ENCODE measurements around the gene SIGLEC5. TPM values are rescaled to one million over a fixed set of nuclear protein-coding genes. Genes with fewer than 3 reads are reported as not detected.

The SIGLEC5 gene
- total RNA-seq, 1 experiment from 2014 or later, result not detected

- no peak for DNase-seq (ENCODE audit: low spot score)
These were observed 42.7 kb downstream of the SIGLEC5 start for GRCh38 chr19:51587264-51588191.

GRCh38 chr19:51586799-51587198 lies 43.4 kb downstream of the SIGLEC5 start:
- DNase-seq (ENCODE audit: low spot score), result no peak

DNA sequence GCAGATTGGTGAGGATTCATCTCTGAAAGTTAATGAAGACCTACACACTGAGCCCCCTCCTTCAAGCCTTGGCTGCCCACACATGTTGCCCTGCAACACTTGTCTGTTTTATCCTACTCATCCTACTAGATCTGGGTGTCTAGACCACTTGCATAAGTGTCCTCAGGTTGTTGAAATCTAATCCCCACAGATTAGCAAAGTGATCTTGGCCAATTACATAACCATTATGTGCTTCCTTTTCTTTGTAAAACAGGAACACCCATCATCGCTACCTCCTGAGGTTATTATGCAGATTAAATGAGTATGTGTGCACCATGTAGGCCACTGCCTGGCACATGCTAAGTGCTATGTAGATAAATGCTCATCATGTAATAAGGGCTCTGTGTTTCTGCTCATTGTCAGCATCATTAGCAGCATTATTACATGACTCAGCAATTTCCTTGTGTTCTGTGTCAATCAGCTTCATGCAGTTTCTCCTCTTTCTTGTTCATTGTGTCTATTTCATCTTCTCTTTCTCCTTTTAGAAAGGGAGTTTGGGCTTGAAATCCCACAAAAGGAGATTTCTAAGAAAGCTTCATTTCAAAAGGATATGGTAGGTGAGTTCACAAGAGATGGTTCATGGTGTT lies 44.0 kb downstream of the SIGLEC5 start:
- DNase-seq (ENCODE audit: low spot score), result no peak

DNA sequence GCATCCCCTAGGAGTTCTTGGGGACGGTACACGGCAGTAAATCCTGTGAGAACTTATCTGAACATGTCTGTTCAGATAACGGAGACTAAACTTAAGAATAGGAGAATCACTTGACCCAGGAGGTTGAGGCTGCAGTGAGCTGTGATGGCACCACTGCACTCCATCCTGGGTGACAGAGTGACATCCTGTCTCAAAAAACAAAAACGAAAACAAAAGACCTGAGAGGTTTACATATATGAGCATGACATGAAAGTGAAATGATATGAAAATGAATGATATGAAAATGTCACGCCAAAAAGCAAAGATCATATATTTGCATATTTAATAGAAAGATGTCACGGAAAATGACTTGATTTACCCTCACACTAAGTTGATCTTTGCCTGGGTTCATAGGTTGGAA lies 53.4 kb downstream of the SIGLEC5 start:
- DNase-seq (ENCODE audit: low spot score), result no peak

- DNase-seq (ENCODE audit: low spot score), result no peak
These were observed 56.9 kb downstream of the SIGLEC5 start for GRCh38 chr19:51573331-51573730.

- DNase-seq (ENCODE audit: low spot score), result no peak
These were observed 57.3 kb downstream of the SIGLEC5 start for GRCh38 chr19:51572908-51573307.

DNA sequence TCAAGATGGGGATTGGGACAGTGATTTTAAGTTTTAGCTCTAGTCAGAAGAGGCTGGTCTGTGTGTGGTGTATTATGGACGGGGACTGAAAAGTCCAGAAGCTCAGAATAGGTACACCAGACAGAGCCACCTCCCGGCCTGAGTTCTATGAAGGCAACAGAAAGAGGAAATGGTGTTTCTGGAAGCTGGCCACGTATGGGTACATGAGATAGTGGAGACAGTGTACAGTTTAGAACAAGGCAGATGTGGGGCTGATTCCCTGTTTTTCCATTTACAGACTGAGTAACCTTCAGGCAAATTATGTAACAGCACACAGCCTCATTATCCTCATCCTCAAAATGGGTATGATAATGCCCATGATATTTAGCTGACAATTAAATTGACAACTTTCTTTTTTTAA lies 57.8 kb downstream of the SIGLEC5 start:
- no peak for DNase-seq (ENCODE audit: low spot score)

GRCh38 chr19:51571599-51571998 lies 58.6 kb downstream of the SIGLEC5 start:
- no peak for DNase-seq (ENCODE audit: low spot score)

DNA sequence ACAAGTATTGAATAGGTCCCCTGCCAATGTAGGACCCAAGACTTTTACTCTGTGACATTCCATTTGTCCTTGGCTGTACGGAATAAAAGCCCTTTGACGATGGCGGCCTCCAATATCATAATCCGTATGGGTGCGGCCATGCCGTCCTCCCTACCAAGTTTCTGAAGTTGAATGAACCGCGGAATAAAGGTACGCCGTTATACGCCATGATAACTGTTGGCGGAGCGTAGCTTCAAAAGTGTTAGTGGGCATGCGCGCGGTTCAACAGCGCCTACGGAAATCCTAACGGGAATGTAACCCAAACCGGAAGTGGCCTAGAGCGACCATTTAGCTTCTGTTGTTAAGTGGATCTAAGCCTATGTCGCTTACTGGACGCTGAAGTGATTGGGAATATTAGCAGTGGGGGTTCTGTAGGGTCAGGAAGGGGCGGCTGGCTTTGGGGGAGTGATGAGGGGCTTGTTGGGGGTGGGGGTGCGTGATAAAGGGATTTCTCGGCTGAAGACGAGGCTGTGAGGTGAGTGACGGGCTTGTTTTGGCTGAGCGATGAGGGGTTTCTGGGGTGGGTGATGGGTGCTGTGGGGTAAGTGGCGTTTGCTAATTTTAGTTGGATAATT lies 59.1 kb downstream of the SIGLEC5 start, which contains the start of gene ZNF175:
ZNF175 (plus strand) TSS at position 322 of the 614 bp plus-strand sequence. CDS start 2,047 bp downstream, outside the sequence.
- DNase-seq (ENCODE audit: low spot score), result peak; percentile 99

DNA sequence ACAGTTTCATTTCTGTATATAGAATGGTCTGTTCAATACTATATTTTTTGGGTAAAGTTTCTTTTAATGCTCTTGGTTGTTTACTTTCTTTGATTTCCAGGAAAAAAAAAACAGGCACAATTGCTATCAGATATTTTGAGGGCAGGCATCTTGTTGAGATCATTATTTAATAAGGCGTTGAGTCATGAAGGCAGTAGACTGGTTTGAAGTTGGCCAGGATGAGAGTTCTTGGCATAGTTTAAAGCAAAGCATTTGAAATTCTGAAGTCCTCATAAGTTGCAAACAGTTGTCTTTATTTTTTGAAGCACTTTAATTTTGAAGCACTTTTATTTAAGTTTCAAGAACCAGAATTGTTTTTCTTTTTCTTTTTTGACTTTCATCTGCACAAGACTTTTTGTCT lies 61.7 kb downstream of the SIGLEC5 start:
- DNase-seq (ENCODE audit: low spot score), result no peak

DNA sequence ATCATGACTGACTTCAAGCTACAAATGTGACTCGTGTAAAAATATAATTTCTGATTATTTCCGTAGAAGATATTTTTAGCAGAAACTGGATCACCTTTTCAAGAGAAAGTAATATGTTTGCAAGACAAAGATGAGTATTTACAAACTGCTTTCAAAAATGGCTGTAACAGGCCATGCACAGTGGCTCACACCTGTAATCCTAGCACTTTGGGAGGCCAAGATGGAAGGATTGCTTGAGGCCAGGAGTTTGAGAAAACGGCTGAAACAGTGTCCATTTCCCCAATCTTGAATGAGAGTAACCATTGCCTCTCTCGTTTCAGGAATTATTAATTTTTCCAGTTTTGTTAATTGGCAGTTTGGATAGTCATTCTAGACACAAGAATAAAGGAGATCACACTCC lies 62.6 kb downstream of the SIGLEC5 start:
- no peak for DNase-seq (ENCODE audit: low spot score)

- DNase-seq (ENCODE audit: low spot score), result no peak
These were observed 63.6 kb downstream of the SIGLEC5 start for GRCh38 chr19:51566489-51567100.

DNA sequence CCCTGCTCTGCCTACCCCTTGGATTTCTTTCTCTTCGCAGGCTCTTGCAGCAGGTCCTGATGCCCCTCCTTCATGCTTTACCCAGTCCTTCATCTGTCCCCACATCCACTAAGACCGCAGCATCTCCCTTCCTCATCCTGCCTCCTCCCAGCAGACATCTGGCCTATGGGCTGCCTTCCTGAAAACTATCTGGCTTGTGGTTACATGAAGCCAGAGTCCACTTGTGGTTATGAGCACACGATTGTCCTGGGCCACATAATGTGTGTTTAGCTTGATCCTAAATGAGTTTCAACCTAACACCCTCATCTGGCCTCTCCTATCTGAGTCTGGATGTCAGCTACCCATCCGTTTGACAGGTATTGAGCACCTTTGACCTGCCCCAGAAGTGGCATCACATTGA lies 64.6 kb downstream of the SIGLEC5 start:
- no peak for DNase-seq (ENCODE audit: low spot score)

- no peak for DNase-seq (ENCODE audit: low spot score)
These were observed 65.4 kb downstream of the SIGLEC5 start for GRCh38 chr19:51564791-51565190.

Other genes starting within 250 kb of the SIGLEC5 start
- not detected in 2 replicates for gene LIM2, start 242.4 kb downstream of the SIGLEC5 start, total RNA-seq (2014; rRNA removed; shearing (Covaris generic))
- not detected in 2 replicates for gene C19orf84, start 239.8 kb downstream of the SIGLEC5 start, total RNA-seq (2014; rRNA removed; shearing (Covaris generic))
- gene SIGLEC10, start 212.8 kb downstream of the SIGLEC5 start, total RNA-seq (2014; rRNA removed; shearing (Covaris generic)), result not detected in 2 replicates
- not detected in 2 replicates for gene SIGLEC8, start 171.9 kb downstream of the SIGLEC5 start, total RNA-seq (2014; rRNA removed; shearing (Covaris generic))
- gene CEACAM18, start 151.9 kb downstream of the SIGLEC5 start, total RNA-seq (2014; rRNA removed; shearing (Covaris generic)), result not detected in 2 replicates
- gene SIGLEC12, start 128.6 kb downstream of the SIGLEC5 start, total RNA-seq (2014; rRNA removed; shearing (Covaris generic)), result not detected in 2 replicates
- gene SIGLEC6, start 98.7 kb downstream of the SIGLEC5 start, total RNA-seq (2014; rRNA removed; shearing (Covaris generic)), result not detected in 2 replicates
- gene ZNF175, start 59.1 kb downstream of the SIGLEC5 start, total RNA-seq (2014; rRNA removed; shearing (Covaris generic)), result 3.1 and 5.1 TPM in 2 replicates
- not detected in 2 replicates for gene SIGLEC14, start 16.4 kb upstream of the SIGLEC5 start, total RNA-seq (2014; rRNA removed; shearing (Covaris generic))
- gene SPACA6, start 62.9 kb upstream of the SIGLEC5 start, total RNA-seq (2014; rRNA removed; shearing (Covaris generic)), result 4.2 and 8.2 TPM in 2 replicates
- gene HAS1, start 93.6 kb upstream of the SIGLEC5 start, total RNA-seq (2014; rRNA removed; shearing (Covaris generic)), result not detected in 2 replicates
- 2.5 and 3.0 TPM in 2 replicates for gene FPR1, start 121.5 kb upstream of the SIGLEC5 start, total RNA-seq (2014; rRNA removed; shearing (Covaris generic))
- gene FPR2, start 130.8 kb upstream of the SIGLEC5 start, total RNA-seq (2014; rRNA removed; shearing (Covaris generic)), result 0.23 TPM in 1 of 2 replicates, not detected in the other
- 0.62 and 0.64 TPM in 2 replicates for gene FPR3, start 164.8 kb upstream of the SIGLEC5 start, total RNA-seq (2014; rRNA removed; shearing (Covaris generic))